OCI-M1 (cell line): Measurements from ENCODE around the gene KIAA1328.
A peak's percentile ranks its signal among the peaks of the same experiment; 100 is the strongest.
"Not testable (repeated sequence)": the region's sequence is repeated elsewhere in the genome, so short reads cannot be mapped to it uniquely, and the experiment has no call there.

Source experiments
- DNase-seq: peaks from one replicate; lab custom pipeline; 2025; lab: John Stamatoyannopoulos, UW

The KIAA1328 gene

DNA sequence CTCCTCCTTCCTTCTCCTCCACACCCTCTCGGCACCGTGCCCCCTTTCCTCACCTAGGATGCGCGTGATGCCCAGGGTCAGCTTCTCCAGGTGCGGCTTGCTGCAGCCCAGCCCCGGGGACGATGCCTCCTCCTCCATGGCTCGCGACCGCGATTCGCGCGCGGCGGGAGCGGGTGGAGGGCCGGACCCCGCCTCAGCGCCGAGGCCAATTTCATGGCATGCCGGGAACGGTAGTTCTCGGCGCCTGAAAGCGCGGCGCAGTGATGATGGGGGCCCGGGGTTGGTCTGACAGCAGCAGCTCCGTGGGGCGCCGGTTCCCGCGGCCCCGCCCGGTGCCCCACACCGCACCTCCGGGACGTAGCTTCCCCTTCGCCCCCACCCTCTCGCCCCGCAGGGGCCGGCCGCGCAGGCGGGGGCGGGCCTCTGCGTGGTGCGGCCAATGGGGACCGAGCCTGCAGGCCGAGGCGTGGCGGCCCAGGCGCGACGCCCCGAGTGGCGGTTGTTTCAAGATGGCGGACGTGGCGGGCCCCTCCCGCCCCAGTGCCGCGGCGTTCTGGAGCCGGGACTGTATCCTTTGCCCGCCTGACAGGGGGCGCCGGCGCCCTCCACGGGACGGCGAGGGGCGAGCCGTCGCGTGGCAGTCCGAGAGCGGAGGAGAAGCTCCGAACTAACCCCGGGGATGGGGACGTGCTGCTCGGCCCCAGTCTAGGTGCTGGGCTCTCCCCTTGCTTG lies at the start of gene KIAA1328, which contains the start of gene TPGS2:
KIAA1328 (plus strand) TSS at position 498 of the 732 bp plus-strand sequence; CDS start at position 510, 12 bp downstream.
TPGS2 (minus strand) TSS at position 373 of the 732 bp plus-strand sequence; CDS start at position 138, 235 bp downstream.
- peak; percentile 93 for DNase-seq

DNA sequence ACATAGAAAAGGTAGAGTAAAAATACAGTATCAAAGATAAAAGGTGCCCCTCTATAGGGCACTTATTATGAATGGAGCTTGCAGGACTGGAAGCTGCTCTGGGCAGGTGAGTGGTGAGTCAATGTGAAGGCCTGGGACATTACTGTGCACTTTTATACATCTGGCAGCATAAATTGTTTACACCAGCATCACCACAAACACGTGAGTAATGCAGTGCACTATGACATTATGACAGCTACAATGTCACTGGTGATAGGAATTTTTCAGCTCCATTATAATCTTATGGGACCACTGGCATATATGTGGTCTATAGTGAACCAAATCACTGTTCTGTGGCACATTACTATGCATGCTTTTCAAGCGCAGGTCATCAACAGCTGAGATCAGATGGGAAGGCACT lies 48.2 kb upstream of the KIAA1328 start:
- DNase-seq = no peak

DNA sequence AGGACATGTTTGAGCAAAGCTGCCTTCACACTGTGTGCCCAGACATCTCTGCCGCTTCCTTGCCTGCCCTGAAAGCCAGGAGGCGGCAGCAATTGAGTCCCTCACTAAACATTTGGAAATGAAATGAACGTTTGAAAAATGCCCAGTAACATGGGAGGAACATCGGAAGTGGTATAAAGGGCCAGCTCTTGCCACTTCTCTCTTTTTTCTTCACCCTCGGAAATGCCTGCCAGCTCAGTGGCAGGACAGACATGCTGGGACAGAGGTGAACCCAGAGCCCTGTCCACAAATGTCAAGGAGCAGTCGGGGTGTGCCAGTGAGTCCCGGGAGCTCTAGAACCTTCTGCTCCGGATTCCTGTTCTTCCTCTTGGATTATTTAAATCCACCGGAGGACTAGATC lies 46.2 kb upstream of the KIAA1328 start:
- no peak for DNase-seq

DNA sequence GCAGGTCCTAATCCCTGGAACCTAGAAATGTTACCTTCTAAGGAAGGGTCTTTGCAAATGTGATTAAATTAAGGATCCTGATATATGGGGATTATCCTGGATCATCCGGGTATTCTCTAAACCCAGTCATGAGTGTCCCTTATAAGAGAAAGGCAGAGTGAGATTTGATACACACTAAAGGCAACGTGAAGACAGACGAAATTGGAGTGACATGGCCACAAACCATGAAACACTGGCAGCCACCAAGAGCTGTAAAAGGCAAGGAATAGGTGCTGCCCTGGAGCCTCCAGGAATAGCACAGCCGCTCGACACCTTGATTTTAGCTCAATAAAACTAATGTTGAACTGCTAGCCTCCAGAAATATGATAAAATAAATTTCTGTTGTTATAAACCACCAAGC lies 45.1 kb upstream of the KIAA1328 start:
- no peak for DNase-seq

DNA sequence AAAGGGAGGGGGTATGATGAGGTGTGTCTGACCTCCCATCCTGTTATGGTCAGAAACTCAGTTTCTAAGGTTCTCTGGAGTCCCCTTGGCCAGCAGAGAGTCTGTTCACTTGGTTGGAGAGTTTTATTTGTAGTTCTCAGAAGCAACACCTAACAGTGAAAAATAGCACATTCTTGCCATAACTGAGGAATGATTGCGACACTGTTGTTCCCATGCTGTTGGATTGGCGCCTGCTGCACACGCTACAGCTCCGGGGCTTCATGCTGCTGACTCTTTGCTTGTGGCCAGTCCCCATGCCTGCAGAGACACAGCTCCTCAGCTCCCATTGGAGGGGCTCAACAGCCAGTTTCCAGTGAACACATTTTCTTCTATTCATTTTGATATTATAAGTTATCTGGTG lies 42.2 kb upstream of the KIAA1328 start:
- DNase-seq = no peak

DNA sequence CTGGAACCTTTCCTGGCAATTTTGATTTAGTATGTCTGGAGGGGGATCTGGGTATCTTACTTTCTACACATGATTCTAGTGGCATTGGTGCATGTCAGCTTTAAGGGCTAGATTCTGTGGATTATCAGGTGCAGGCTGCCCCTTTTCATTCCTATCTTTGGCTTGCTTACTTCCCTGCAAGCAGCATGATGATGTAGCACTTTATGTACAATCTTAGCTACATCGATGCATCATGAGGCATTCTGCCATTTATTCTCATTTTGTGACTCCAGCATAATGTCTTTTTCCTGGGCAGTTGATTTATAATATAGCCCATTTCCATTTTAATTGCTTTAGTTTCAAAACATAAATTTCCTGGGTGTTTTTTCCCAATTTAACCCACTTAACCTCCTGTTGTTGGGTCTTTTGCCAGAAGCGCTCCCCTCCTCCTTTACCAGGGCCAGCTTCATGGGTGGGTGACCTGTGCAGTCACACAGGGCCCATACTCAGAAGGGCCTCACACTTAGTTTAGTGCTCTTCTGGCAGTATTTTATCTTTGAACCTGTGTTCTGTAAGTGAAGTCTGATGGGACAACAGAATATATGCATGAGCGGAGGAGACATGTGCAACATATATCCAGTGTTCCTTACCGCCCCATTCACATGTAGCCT lies 36.2 kb upstream of the KIAA1328 start:
- DNase-seq = no peak

DNA sequence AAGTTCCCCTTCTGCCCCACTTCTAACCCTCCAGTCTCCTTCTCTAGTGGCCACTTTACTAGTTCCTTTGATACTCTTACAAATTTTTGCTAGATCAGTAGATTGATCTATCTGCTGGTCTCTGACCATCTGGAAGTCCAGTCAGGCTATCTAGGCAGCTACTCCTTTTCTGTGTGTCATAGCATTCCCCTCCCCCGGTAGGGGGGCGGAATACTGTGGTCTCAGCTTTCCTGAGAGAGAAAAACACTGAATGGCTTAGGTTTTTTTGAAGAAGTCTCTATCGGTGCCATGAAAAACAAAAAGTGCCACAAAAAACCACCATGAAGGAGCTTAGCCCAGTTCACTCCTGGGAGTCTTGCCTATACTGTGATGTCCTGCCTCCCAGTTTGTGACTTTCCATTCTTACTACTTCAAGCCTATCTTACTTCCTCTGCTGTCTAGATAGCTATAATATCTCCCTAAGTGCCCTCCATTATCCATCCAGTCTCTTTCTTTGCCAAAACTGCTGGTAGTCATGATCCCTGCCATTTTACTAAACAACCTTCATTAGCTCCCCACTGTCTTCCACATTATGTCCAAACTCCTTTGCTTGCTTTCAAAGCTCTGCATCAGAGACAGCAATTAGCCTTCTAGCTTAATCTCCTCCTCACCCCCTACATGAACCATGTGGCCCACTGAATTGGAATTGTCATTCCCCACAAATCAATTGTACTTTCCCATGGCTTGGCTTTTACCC lies 30.0 kb upstream of the KIAA1328 start:
- DNase-seq = peak; percentile 16

DNA sequence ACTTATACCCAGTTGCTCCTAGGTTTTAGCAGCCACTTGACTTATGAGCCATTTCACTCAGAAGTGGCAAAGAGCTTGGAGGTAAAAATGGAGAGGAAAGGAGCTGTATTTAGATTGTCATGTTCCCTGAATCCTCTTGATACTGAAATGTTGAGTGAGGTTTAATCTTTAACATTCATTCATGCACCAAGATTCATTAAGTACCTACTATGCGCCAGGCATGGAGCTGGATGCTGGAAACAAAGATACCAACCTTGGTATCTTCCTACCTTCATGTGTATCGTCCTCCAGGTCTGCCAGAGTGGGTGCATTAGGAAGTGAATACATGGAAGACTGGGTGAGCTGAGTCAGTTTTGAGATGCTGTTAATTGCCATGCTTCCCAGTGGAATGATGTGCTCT lies 23.8 kb upstream of the KIAA1328 start:
- no peak for DNase-seq

DNA sequence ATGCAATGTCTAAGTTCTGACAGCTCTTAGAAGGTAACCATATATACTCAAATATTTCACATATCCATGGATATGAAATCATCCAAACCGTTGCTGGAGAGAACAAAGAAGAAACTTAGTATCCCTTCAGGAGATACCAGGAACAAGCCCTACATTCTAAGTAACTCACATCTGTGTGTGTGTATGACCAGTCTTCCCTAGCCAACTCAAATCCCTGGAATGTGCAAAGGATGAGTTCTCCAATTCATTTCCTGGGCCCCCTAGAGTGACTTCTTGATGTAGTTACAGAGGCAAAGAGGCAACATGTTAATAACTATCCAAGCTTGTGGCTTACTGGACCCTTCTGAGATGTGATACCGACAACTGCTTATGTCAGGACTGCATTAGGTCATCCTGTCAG lies 20.2 kb upstream of the KIAA1328 start:
- DNase-seq = no peak

DNA sequence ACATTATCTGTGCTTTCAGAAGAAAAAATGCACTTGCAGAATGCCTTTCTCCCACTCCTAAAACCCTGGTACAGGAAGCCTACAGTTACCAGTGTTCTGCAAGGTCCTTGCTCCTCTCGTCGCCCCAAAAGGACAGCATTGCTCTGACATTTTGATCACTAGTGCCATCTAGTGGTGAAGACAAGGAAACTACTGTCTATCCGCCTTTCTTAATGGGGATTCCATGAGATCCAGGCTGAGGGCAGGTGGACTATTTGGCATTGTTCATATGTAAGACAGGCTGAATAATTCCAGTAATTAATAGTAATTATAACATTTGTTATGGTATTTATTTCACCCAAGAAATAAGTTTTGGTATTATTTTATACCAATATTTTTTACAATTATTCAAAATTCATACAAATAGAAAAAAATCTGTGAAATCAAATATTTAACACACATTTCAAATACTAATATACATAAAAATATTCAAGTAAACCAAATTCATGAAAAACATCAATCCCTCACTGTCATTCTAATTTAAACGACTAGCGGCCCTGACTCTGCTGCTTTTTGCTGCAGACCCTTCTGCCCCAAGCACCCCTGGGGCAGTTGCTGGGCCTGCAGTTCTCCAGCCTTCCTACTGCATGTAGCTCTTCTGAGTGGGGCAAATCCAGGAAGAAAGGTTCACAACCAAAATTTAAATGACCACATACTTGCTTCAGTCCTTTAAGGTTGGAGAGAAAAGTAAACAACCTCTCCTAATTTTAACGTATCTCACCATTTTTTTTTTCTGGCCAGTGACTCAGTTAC lies 19.1 kb upstream of the KIAA1328 start:
- DNase-seq = peak; percentile 75

DNA sequence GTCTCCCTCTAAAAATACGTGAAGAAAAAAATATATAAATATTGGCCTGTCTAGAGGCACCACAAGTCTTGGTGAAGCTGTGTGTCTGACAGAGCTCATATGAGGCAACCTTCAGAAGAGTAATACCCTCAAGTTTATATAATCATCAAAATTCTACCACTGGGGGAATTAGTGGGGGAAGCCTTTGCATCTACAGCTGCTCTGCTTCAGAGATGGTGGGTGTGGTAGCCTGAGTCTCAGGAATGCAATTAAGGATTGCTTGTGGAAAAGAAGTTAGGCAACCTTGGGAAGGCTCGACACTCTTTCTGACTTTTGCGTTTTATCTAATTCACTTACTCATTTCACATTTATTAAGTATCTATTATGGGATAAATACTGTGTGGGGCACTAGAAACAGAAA lies 17.5 kb upstream of the KIAA1328 start:
- DNase-seq = no peak

DNA sequence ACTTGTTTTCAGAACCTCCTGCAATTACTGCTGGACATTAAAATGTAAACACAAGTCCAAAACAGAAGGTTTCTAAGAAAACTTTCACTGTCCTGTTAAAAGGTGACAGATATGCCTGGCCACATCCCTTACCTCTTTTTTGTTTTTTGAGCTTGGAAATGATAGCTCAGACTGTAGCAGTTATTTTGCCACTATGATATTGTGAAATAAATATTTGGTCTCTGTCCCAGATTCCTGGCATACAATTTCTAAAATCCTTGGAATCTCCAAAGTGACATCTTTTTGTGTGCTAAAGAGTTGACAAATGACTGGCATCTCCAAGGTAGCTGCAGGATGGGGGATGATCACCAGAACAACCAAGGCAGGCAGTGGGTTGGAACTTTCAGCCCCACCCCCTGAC lies 17.0 kb upstream of the KIAA1328 start:
- DNase-seq = no peak

DNA sequence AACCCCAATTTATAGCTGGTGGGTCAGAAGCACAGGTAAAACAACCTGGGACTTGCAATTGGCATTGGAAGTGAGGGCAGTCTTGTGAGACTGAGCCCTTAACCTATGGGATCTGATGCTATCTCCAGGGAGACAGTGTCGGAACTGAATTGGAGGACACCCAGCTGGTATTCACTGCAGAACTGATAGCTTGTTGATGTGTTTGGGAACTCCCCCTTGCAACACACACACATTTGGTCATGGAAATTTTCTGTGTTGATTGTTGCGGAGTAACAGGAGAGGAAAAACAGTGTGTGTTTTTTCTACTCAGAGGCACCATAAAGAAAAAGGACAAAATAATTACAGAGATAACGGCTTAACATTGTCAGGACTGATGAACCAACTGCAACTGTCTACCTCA lies 16.2 kb upstream of the KIAA1328 start:
- DNase-seq = no peak

DNA sequence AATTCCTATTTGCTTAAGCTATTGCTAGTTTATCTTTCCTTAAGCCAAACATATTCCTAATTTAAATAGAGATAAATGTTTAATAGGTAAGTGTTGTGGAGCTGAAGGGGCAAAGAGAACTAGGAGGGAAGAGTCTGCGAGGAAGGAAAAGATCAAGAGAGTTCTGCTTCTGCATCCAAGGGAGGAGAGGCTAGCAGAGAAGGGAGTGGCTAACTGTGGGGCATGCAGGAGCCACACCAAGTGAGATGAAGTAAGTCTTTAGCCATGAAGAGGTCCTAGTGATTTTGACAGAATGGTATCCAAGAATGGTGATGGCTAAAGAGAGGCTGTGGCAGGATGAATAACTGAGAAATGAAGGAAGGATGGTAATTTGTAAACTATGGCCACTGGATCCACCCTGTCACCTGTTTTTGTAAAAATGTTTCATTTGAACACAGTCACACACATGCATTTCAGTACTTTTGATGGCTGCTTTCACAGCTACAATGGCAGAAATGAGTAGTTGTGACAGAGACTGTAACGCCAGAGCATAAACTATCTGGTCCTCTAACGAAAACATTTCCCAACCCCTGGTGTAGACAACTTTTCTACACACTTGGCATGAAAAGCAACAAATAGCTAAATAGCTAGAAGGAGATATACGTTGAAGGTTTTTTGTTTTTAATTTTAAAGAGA lies 15.7 kb upstream of the KIAA1328 start:
- DNase-seq = no peak

DNA sequence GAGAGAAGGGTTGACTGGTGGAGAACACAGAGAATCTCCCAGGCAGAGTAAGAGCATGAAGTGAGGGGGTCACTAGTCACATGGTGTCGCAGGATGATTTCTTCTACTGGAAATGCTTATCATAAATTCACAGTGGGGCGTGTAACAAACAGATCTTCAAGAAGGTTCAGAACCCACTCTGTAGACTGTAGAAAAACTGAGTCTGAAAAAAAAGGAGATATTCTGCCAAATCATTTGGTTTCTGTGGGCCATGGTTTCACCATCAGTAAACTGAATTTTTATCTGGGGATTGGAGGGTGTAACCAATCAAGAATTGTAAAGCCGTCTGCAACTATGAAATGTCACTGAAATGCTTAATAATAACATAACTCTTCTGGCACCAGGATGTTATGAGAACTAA lies 15.1 kb upstream of the KIAA1328 start:
- DNase-seq = peak; percentile 77

DNA sequence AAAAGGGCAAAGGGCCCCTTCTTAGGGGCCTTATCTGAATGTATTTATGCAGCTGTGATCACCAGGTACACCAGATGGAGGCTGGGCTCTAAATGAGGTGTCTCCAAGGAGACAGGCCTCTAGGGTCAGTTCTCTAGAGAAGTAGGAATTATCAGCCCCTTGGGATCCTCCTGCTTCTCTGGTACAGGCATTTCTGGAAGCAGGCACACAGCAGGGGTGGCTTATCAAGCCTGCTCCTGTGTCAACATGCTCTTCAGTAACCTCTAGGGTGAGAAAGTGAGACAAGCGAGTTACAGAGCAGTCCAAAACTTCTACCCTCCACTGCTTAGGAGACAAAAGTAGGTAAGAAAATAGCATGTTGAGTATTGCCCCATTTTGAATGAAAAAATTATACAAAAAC lies 13.9 kb upstream of the KIAA1328 start:
- peak; percentile 11 for DNase-seq

DNA sequence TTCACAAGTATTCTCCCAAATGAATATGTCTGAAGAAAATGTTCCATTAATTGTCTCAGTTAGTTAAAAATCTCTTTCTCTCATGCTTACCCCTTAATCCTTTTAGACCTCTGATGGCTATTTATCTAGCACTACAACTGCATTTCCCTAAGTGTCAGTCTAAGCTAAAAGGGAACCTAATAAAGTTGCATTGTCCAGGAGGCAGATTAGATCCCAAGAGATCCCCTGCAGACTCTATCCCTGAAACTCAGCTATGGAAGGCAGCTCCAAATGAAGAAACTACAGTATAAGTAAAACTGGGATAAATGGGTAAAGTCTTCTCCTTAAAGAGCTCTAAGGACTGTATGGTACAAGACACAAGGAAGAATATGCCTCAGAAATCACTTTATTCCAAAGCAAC lies 12.8 kb upstream of the KIAA1328 start:
- DNase-seq = not testable (repeated sequence)

DNA sequence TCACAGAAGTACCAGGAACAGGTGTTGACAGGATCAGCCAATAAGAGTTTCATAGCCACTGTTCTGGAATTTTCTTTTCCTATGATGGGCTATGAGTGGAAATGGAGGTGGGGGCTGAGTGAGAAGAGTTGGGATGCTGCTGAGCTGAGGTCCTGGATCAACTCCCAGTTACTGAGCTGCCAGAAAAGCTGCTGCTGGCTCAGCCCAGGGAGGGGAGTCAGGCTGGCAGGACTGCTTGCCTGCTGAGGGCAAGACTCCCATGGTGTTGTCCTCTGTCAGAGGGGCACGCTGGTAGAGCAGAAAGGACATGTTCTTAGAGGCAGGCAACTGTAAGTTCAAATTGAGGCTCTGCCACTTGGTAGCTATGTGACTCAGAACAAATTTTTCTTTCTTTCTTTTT lies 11.9 kb upstream of the KIAA1328 start:
- DNase-seq = no peak

DNA sequence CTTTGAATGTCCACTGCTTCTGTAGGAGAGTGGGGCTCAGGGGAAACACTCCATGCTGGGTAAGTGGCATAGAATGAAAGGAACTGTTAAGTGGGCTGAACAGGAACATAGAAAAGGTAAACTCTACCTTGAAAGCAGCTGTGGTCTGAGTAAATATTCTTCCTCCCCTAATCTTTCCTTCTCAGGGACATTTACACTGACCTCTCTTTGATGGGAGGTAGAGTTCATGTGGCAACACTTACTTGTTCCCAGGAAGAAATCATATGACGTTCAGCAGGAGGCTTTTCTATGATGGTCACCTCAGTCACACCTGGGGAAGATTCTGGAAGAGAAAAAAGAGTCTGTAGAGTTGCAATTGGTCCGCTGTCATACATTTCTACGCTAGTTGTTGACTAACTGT lies 10.3 kb upstream of the KIAA1328 start:
- DNase-seq = no peak

DNA sequence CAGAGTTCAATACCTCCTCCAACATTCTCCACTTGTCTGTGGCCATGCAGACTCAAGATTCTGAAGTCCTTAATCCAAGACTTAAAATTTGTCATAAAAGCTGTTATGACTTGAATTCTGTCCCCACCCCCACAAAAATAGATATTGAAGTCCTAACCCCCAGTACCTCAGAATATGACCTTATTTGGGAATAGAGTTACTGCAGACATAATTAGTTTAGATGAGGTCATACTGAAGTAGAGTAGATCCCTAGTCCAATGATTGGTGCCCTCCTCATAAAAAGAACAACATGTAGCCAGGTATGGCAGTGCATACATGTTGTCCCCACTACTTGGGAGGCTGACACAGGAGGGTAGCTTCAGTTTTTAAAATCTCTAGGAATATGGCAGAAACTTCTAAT lies 9.3 kb upstream of the KIAA1328 start:
- no peak for DNase-seq

DNA sequence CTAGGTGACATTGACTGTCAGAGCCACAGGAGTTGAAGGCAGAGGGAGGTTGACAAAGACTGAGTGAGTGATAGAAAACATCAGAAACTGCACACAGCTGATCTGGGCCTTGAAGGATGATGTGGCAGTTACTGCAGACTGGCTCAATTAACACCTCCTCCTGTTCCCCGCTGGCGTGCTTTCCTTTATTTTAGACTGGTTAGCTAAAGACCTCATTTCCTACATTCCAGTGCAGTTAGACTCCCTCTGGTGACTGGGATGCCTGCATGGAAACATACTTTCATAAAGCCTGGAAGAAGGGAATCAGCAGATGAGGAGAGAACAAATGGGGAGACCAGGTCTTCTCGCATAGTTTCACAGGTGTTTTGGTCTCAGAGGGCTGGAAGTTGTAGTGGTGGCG lies 7.2 kb upstream of the KIAA1328 start:
- DNase-seq = no peak

DNA sequence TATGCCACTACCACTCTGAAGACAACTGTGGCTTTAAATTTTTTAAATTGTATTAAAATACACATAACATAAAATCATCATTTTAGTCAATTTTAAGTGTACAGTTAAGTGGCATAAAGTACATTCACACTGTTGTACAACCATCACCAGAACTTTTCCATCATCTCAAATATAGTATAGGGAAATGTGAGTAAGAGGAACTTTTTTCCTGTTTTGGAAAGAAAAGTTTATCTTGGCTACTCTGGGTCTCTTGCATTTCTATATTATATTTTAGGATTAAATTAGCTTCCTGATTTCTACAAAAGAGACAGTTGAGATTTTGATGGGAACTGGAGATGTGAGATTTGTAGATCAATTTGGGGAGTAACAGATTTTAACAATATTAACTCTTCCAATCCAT lies 3.4 kb upstream of the KIAA1328 start:
- no peak for DNase-seq
